Ovary (tissue), 9 donors: ENCODE results near the gene CARD10. TPM values are rescaled to one million over a fixed set of nuclear protein-coding genes. Genes with fewer than 3 reads are reported as not detected.

Source experiments
- DNase-seq, 5 donors: peaks; one replicate each; pipeline ENCODE4 v3.0.0-alpha.2; 2019 to 2020
- H3K27ac ChIP-seq, 2 donors: fragments of 200-600 bp; one replicate each; pipeline versions ENCODE4 v1.5.1 to v1.8.0; 2019 to 2022
- H3K27me3 ChIP-seq: fragments of 200-600 bp; one replicate; pipeline ENCODE4 v1.8.0; 2022
- H3K36me3 ChIP-seq: fragments of 200-600 bp; sonication (generic); one replicate; pipeline ENCODE4 v1.5.1; 2019
- H3K4me1 ChIP-seq: one replicate; pipeline ENCODE4 v1.8.1; 2013; ENCODE audit warnings: mild to moderate bottlenecking, moderate library complexity; ENCODE audit not compliant: insufficient read depth
- H3K4me3 ChIP-seq: fragments of 200-600 bp; sonication (generic); one replicate; pipeline ENCODE4 v1.5.1; 2017
- H3K9me3 ChIP-seq, 2 donors: fragments of 200-600 bp in 1 of 2; sonication (generic) in 1 of 2; one replicate each; pipeline versions ENCODE4 v1.5.1 to v1.8.1; 2013 to 2019; ENCODE audit warnings: mild to moderate bottlenecking in 1 of 2, moderate library complexity in 1 of 2
- EP300 ChIP-seq: sonication (generic); formaldehyde crosslinking; IDR thresholded peaks from one replicate; pipeline ENCODE4 v1.6.1; 2017; ENCODE audit warnings: antibody characterized with exemption
- POLR2A ChIP-seq: fragments of 450-650 bp; IDR thresholded peaks from one replicate; pipeline ENCODE4 v1.6.1; 2017; ENCODE audit warnings: antibody characterized with exemption, mild to moderate bottlenecking, moderate library complexity
- WGBS, 3 donors: extraction: QIAGEN DNeasy Blood & Tissue Kit in 1 of 3; methylation state at CpG; one replicate each; pipeline versions ENCODE4 v1.1.5 to v1.1.7; 2013 to 2017; 5-methylcytosine and 5-hydroxymethylcytosine counted together
- intact Hi-C, 4 donors: fragments of 100-400 bp; cut with DNase I; formaldehyde crosslinking; loops; one replicate each; pipeline versions ENCODE4 v1.11.0 to v1.15.1; 2022 to 2023
- polyA plus RNA-seq, 2 donors: library from polyadenylated mRNA; stranded (reverse); fragments of 200-250 nt in 1 of 2; fragments of 350-450 nt in 1 of 2; fragmentation: Illumina TruSeq in 1 of 2; extraction: RNeasy Lipid Tissue Mini Kit (QIAGEN cat#74804) in 1 of 2; gene quantifications; one replicate each; pipeline ENCODE4 v1.2.3, GENCODE V29; 2013 to 2014
- total RNA-seq, 7 donors: library from RNA; depleted of rRNA in 2 of 7; stranded (reverse); fragments of >200 nt in 2 of 7; fragmentation: NEBNext Ultra II Directional in 3 of 7; extraction: Animal tissue kit (Norgen Biotek cat#: 25700) in 3 of 7; gene quantifications; one replicate each; pipeline versions ENCODE4 v1.1.0 to v1.2.4, GENCODE V29; 2016 to 2023
- TF ChIP-seq, protein P1 (sequence below), 3 donors: fragments of 450-650 bp in 2 of 3; fragments of 200-600 bp in 1 of 3; IDR thresholded peaks; one replicate each; pipeline versions ENCODE4 v1.5.1 to v1.8.0; 2016 to 2022; ENCODE audit warnings: antibody characterized with exemption in 3 of 3, mild to moderate bottlenecking in 1 of 3
- donor health status: DM: no; HTN: no; CAD: no; lungs with moderate emphysema.
- donor health status: DM: no; HTN: no; CAD: no.
- donor health status: Bipolar disorder and iron deficiency.
- donor health status: DM: yes; HTN: yes; CAD: no.
- donor health status: DM: no; HTN: no; CAD: no.
- donor health status: DM: yes; HTN: yes; CAD: no.

CARD10 gene
- total and polyA plus RNA-seq, 9 donors: 0.72 to 13.6 (median 9.6) TPM

DNA sequence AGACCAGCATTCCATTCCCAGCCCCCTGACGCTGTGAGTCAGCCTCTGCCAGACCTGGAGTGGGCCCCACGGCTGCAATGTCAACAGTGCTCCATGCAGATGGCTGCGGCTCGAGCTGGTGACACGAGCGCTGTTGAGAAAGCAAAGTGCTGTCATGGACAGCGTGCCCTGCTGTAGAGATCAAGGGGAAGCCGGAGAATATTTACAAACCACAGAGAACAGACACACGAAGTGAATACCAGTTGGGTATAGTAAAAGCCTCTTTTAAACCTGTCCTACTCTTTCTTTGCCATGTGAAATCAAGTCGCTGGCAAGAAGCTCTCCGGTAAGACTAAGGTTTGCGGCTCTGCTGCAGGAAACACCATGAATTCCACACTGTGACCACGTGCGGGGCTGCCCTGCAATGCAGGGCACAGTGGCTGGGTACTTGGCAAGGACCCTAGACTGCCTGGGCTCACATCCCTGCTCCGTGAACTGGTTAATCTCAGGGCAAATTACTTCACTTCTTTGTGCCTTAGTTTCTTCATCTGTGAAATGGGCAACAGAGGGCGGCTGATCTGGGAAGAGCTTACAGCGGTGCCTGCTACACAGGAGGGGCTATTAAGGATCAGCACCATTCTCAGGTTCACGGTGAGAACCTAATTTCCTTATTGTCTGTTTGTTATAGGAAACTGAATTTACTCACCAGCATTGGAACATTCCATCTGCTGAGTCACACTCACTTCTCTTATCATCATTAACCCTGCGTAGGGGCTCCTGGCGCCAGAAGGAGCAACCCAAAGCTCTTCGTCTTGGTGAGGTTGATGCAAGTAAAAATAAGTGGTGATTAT lies 64.1 kb downstream of the CARD10 start:
- Histone ChIP-seq H3K36me3 (no peaks in the 10 kb centered on the region), H3K4me1 (peaks cover 3% of the 10 kb centered on the region), H3K4me3 (no peak overlapping the region), H3K9me3 (no peaks in the 10 kb centered on the region), H3K27me3 (no peaks in the 10 kb centered on the region), H3K27ac (no peak overlapping the region)
- no peak for TF ChIP-seq EP300
- TF ChIP-seq, protein P1, sequence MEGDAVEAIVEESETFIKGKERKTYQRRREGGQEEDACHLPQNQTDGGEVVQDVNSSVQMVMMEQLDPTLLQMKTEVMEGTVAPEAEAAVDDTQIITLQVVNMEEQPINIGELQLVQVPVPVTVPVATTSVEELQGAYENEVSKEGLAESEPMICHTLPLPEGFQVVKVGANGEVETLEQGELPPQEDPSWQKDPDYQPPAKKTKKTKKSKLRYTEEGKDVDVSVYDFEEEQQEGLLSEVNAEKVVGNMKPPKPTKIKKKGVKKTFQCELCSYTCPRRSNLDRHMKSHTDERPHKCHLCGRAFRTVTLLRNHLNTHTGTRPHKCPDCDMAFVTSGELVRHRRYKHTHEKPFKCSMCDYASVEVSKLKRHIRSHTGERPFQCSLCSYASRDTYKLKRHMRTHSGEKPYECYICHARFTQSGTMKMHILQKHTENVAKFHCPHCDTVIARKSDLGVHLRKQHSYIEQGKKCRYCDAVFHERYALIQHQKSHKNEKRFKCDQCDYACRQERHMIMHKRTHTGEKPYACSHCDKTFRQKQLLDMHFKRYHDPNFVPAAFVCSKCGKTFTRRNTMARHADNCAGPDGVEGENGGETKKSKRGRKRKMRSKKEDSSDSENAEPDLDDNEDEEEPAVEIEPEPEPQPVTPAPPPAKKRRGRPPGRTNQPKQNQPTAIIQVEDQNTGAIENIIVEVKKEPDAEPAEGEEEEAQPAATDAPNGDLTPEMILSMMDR (IDR thresholded peaks at IDR 0.05): no peak
- TF ChIP-seq POLR2A: no peak
- DNase-seq: no peak
- WGBS, 3 donors: 12 to 29% (median 15%) methylated on average over 21 of the region's 21 CpGs
- intact Hi-C loops: no loop called here

DNA sequence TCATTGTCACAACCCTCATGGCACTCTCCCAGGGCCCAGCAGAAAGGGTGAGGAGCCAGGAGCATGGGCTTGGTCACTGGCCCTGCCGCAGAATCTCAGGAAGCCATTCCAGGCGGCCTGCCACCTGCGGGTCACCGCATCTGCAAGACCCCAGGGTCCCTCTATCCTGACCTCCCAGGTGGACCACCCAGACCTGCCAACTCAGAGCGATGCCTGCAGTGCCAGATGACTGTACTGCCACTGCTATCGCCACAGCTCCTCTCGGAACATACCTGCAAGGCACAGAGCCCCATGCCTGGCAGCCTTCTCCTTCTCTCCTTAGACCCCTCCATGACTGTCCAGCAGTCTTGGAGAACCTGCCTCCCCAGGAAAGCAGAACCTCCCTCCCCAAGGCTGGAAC lies 65.5 kb downstream of the CARD10 start:
- TF ChIP-seq, protein P1 (IDR thresholded peaks at IDR 0.05): no peak
- TF ChIP-seq POLR2A (no peak), EP300 (no peak)
- Histone ChIP-seq H3K4me3 (no peak overlapping the region), H3K9me3 (no peaks in the 10 kb centered on the region), H3K27me3 (no peaks in the 10 kb centered on the region), H3K4me1 (peaks cover 3% of the 10 kb centered on the region), H3K27ac (no peak overlapping the region), H3K36me3 (no peaks in the 10 kb centered on the region)
- intact Hi-C loops: no loop called here
- DNase-seq: no peak
- 88 to 91% (median 91%) methylated on average over 7 of the region's 7 CpGs for WGBS, 3 donors

DNA sequence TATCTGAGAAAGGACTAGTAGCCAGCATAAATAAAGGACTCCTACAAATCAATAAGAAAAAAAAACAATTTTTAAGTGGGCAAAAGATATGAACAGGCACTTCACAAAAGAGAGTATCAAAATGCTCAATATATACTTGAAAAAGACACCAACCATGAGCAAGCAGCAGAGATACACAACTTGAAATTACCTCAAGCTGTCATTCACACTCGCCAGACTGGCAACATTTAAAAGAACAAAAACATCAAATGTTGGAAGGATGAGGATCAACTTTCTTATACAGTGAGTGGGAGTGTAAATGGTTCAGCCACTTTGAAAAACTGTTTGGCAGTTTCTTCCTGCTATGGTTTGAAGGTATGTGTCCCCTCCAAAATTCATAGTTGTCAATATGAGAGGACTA lies 68.0 kb downstream of the CARD10 start:
- Histone ChIP-seq H3K36me3 (no peaks in the 10 kb centered on the region), H3K4me1 (peaks cover 3% of the 10 kb centered on the region), H3K4me3 (no peak overlapping the region), H3K27ac (no peak overlapping the region), H3K27me3 (no peaks in the 10 kb centered on the region), H3K9me3 (no peaks in the 10 kb centered on the region)
- intact Hi-C loops: no loop called here
- TF ChIP-seq, protein P1 (IDR thresholded peaks at IDR 0.05): no peak
- TF ChIP-seq POLR2A: no peak
- no peak for TF ChIP-seq EP300
- DNase-seq: no peak
- WGBS, 3 donors: 51 to 89% (median 54%) methylated on average over 1 of the region's 1 CpG

DNA sequence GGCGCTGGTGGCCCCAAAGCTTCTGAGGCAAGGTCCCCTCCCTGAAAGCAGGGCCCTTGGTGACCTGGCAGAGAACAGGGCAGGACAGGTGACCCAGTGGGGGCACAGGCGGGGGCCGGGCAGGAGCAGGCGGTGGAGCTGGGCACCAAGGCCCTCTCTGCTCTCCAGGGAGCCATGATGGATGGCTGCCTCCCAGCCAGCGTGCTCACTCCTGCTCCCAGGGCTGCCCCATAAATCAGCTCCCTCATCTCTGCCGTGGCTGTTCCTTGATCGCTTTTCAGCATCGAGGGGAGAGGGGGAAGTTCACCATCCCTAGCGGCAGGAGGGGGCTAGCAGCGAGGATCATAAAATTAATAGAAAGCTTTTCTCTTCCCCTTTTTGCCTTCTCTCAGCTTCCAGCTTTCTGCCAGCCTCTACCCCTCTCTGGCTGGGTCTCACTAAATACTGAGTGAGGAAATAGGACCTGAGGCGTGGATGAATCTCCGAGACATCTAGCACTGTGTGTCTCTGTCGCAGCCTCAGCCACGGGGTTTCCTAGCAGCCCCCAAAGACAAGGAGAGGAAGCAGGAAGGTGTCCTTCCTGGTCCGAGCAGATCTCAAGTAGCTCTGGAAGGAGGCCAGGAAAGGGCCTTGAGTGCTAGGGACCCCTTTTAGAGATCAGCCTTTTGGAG lies 69.7 kb downstream of the CARD10 start:
- no peak for DNase-seq
- H3K36me3 ChIP-seq: no peaks in the 10 kb centered on the region

More for the DNA sequence above, 69.7 kb downstream of the CARD10 start:
- intact Hi-C loops: no loop called here
- Histone ChIP-seq H3K4me3 (no peak overlapping the region), H3K4me1 (no peaks in the 10 kb centered on the region), H3K27ac (no peak overlapping the region), H3K27me3 (no peaks in the 10 kb centered on the region), H3K9me3 (no peaks in the 10 kb centered on the region)
- 38 to 51% (median 50%) methylated on average over 15 of the region's 15 CpGs for WGBS, 3 donors
- TF ChIP-seq EP300 (no peak), POLR2A (no peak)
- TF ChIP-seq, protein P1 (IDR thresholded peaks at IDR 0.05): no peak
